ENCODE results near the gene IRF1.
"Not testable (repeated sequence)": the region's sequence is repeated elsewhere in the genome, so short reads cannot be mapped to it uniquely, and the experiment has no call there.

The IRF1 gene

DNA sequence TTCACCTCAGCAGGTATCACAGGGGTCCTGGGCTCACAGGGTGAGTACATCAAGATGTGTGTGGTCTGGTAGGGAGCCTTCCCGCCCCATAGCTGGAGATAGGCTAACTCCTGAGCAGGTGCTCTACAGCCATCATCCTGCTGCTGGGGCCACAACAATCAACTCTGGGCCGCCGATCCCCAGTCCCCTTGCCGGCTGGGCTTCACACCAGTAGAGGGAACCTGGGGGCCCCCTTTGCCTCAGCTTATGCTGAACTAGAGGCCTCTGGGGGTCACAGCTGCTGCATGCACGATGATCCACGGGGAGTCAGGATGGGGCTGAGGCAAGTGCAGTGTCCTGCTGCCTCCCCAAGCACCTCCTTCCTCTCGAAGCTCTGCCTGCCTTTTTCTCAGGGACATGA, 46.5 kb downstream of the IRF1 start:
- Histone ChIP-seq H3K27ac (ENCODE audit: low read depth, low read length) (no peak overlapping the region), H3K4me1 (ENCODE audit: control insufficient read depth, insufficient read depth, low read length) (peaks cover 29% of the 10 kb centered on the region), H3K4me3 (ENCODE audit: low read length) (no peak overlapping the region), H3K27me3 (ENCODE audit: control insufficient read depth, insufficient read depth, low read length) (no peaks in the 10 kb centered on the region), H3K36me3 (ENCODE audit: control insufficient read depth, insufficient read depth, low read length) (no peaks in the 10 kb centered on the region), H3K9ac (ENCODE audit: low read length) (no peak overlapping the region)

- Histone ChIP-seq H3K9ac (ENCODE audit: low read length) (peak overlapping the region; percentile 38), H3K4me1 (ENCODE audit: control insufficient read depth, insufficient read depth, low read length) (peaks cover 35% of the 10 kb centered on the region), H3K27me3 (ENCODE audit: control insufficient read depth, insufficient read depth, low read length) (no peaks in the 10 kb centered on the region), H3K36me3 (ENCODE audit: control insufficient read depth, insufficient read depth, low read length) (no peaks in the 10 kb centered on the region), H3K4me3 (ENCODE audit: low read length) (no peak overlapping the region), H3K27ac (ENCODE audit: low read depth, low read length) (peak overlapping the region; percentile 78)
Observed at GRCh38 chr5:132439521-132440089, 51.0 kb downstream of the IRF1 start.

- peak overlapping the region; percentile 78 for H3K27ac ChIP-seq (ENCODE audit: low read depth, low read length)
- no peaks in the 10 kb centered on the region for H3K27me3 ChIP-seq (ENCODE audit: control insufficient read depth, insufficient read depth, low read length)
- H3K36me3 ChIP-seq (ENCODE audit: control insufficient read depth, insufficient read depth, low read length), result no peaks in the 10 kb centered on the region
- H3K9ac ChIP-seq (ENCODE audit: low read length), result no peak overlapping the region
- no peak overlapping the region for H3K4me3 ChIP-seq (ENCODE audit: low read length)
- H3K4me1 ChIP-seq (ENCODE audit: control insufficient read depth, insufficient read depth, low read length), result peaks cover 41% of the 10 kb centered on the region
Observed at GRCh38 chr5:132438917-132439316, 51.7 kb downstream of the IRF1 start.

DNA sequence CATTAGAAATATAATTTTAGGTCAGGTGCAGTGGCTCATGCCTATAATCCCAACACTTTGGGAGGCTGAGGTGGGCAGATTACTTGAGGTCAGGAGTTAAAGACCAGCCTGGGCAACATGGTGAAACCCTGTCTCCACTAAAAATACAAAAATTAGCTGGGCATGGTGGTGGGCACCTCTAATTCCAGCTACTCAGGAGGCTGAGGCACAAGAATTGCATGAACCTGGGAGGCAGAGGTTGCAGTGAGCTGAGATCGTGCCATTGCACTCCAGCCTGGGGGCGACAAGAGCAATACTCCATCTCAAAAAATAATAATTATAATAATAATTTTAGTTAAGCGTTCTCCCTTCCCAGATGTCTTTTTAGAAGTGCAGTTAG, 52.3 kb downstream of the IRF1 start:
- H3K27me3 ChIP-seq (ENCODE audit: control insufficient read depth, insufficient read depth, low read length); H3K4me3 ChIP-seq (ENCODE audit: low read length); H3K36me3 ChIP-seq (ENCODE audit: control insufficient read depth, insufficient read depth, low read length); H3K9ac ChIP-seq (ENCODE audit: low read length): not testable (repeated sequence)
- Histone ChIP-seq H3K4me1 (ENCODE audit: control insufficient read depth, insufficient read depth, low read length) (peaks cover 42% of the 10 kb centered on the region), H3K27ac (ENCODE audit: low read depth, low read length) (peak overlapping the region; percentile 87)

- Histone ChIP-seq H3K9ac (ENCODE audit: low read length) (no peak overlapping the region), H3K36me3 (ENCODE audit: control insufficient read depth, insufficient read depth, low read length) (no peaks in the 10 kb centered on the region), H3K27me3 (ENCODE audit: control insufficient read depth, insufficient read depth, low read length) (no peaks in the 10 kb centered on the region), H3K27ac (ENCODE audit: low read depth, low read length) (peak overlapping the region; percentile 87), H3K4me1 (ENCODE audit: control insufficient read depth, insufficient read depth, low read length) (peaks cover 42% of the 10 kb centered on the region), H3K4me3 (ENCODE audit: low read length) (no peak overlapping the region)
Observed at GRCh38 chr5:132437604-132438266, 52.8 kb downstream of the IRF1 start.

- H3K36me3 ChIP-seq (ENCODE audit: control insufficient read depth, insufficient read depth, low read length), result no peaks in the 10 kb centered on the region
- H3K27ac ChIP-seq (ENCODE audit: low read depth, low read length), result peak overlapping the region; percentile 87
- H3K4me1 ChIP-seq (ENCODE audit: control insufficient read depth, insufficient read depth, low read length), result peaks cover 42% of the 10 kb centered on the region
- no peak overlapping the region for H3K4me3 ChIP-seq (ENCODE audit: low read length)
- no peaks in the 10 kb centered on the region for H3K27me3 ChIP-seq (ENCODE audit: control insufficient read depth, insufficient read depth, low read length)
- H3K9ac ChIP-seq (ENCODE audit: low read length), result no peak overlapping the region
Observed at GRCh38 chr5:132436936-132437335, 53.6 kb downstream of the IRF1 start.

GRCh38 chr5:132435886-132436285, 54.7 kb downstream of the IRF1 start:
- Histone ChIP-seq H3K4me1 (ENCODE audit: control insufficient read depth, insufficient read depth, low read length) (peaks cover 42% of the 10 kb centered on the region), H3K27me3 (ENCODE audit: control insufficient read depth, insufficient read depth, low read length) (no peaks in the 10 kb centered on the region), H3K27ac (ENCODE audit: low read depth, low read length) (peak overlapping the region; percentile 8), H3K9ac (ENCODE audit: low read length) (no peak overlapping the region), H3K4me3 (ENCODE audit: low read length) (no peak overlapping the region), H3K36me3 (ENCODE audit: control insufficient read depth, insufficient read depth, low read length) (no peaks in the 10 kb centered on the region)

DNA sequence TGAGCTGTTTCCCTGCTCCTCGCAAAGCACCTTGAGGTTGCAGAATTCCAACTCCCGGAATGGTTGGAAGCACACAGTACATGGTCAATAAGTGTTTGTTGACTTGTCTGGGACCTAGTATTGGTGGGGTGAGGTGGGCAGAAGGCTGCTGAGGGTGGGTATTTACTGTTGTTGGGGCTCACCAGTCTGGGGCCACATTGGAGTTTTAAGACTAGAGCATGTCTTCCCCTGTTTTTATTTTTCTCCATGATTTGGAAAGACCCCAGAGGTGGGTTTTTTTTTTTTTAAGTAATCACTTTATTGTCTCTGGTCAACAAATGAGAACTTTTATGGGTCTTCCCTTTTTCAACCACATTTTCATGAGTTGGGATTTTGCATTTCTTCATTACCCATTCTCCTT, 55.1 kb downstream of the IRF1 start:
- Histone ChIP-seq H3K27ac (ENCODE audit: low read depth, low read length) (peak overlapping the region; percentile 67), H3K36me3 (ENCODE audit: control insufficient read depth, insufficient read depth, low read length) (no peaks in the 10 kb centered on the region), H3K9ac (ENCODE audit: low read length) (no peak overlapping the region)

DNA sequence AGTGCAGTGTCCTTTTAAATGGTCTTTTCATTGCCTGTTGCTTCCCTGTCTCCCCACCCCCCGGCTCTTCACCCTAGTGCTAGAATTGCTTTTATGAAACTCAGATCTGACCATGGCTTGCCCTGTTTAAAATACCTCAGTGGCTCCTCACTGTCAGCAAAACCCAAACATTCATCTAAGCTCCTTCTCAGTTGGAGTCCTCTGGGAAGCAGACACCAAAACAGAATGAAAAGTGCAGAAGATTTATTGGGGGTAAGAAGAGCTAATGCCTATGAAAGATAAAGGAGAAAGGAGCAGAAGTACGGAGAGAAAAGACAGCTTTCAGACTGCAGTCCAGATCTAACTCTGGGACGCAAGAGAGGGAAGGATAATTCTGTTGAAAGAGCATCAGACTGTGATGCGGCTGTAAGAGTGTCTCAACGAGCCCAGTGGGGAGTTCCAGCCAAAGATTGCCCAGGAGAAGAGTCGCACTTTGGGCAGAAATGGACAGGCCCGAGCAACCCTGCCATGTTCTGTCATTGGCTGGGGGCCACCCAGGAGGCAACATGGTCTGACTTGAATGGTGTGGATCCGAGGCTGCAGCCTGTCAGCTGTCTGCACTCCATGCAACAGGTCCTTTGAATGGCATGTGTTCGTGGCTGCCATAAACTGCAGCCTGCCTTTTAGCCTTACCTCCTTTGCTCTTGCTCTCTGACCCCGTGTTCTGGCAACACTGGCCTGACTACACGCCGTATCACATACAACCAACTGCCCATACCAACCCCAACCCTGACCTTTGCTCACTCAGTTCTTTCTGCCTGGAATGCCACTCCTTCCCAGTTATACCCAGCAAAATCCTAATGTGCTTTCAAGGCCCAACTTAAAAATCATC, 55.9 kb downstream of the IRF1 start:
- Histone ChIP-seq H3K4me3 (ENCODE audit: low read length) (peak overlapping the region; percentile 20), H3K9ac (ENCODE audit: low read length) (no peak overlapping the region), H3K36me3 (ENCODE audit: control insufficient read depth, insufficient read depth, low read length) (no peaks in the 10 kb centered on the region), H3K4me1 (ENCODE audit: control insufficient read depth, insufficient read depth, low read length) (peaks cover 35% of the 10 kb centered on the region), H3K27ac (ENCODE audit: low read depth, low read length) (peak overlapping the region; percentile 67), H3K27me3 (ENCODE audit: control insufficient read depth, insufficient read depth, low read length) (no peaks in the 10 kb centered on the region)

More for the DNA sequence above, 55.1 kb downstream of the IRF1 start:
- Histone ChIP-seq H3K4me1 (ENCODE audit: control insufficient read depth, insufficient read depth, low read length) (peaks cover 42% of the 10 kb centered on the region), H3K4me3 (ENCODE audit: low read length) (no peak overlapping the region), H3K27me3 (ENCODE audit: control insufficient read depth, insufficient read depth, low read length) (no peaks in the 10 kb centered on the region)

- no peak overlapping the region for H3K4me3 ChIP-seq (ENCODE audit: low read length)
- H3K27ac ChIP-seq (ENCODE audit: low read depth, low read length), result no peak overlapping the region
- no peaks in the 10 kb centered on the region for H3K27me3 ChIP-seq (ENCODE audit: control insufficient read depth, insufficient read depth, low read length)
- H3K4me1 ChIP-seq (ENCODE audit: control insufficient read depth, insufficient read depth, low read length), result peaks cover 37% of the 10 kb centered on the region
- no peaks in the 10 kb centered on the region for H3K36me3 ChIP-seq (ENCODE audit: control insufficient read depth, insufficient read depth, low read length)
- no peak overlapping the region for H3K9ac ChIP-seq (ENCODE audit: low read length)
Observed at GRCh38 chr5:132433141-132433540, 57.4 kb downstream of the IRF1 start.

GRCh38 chr5:132431632-132432031, 58.9 kb downstream of the IRF1 start:
- no peak overlapping the region for H3K4me3 ChIP-seq (ENCODE audit: low read length)
- H3K36me3 ChIP-seq (ENCODE audit: control insufficient read depth, insufficient read depth, low read length), result no peaks in the 10 kb centered on the region
- no peaks in the 10 kb centered on the region for H3K27me3 ChIP-seq (ENCODE audit: control insufficient read depth, insufficient read depth, low read length)
- H3K9ac ChIP-seq (ENCODE audit: low read length), result no peak overlapping the region
- no peak overlapping the region for H3K27ac ChIP-seq (ENCODE audit: low read depth, low read length)
- peaks cover 40% of the 10 kb centered on the region for H3K4me1 ChIP-seq (ENCODE audit: control insufficient read depth, insufficient read depth, low read length)

Measured in rectal smooth muscle tissue (tissue), 1 donor.